ENCODE measurements around the gene OGN. TPM values are rescaled to one million over a fixed set of nuclear protein-coding genes. Genes with fewer than 3 reads are reported as not detected.

OGN gene
- total RNA-seq, 4 donors from 2014 or later = 7.2 to 18.7 (median 7.7) TPM

DNA sequence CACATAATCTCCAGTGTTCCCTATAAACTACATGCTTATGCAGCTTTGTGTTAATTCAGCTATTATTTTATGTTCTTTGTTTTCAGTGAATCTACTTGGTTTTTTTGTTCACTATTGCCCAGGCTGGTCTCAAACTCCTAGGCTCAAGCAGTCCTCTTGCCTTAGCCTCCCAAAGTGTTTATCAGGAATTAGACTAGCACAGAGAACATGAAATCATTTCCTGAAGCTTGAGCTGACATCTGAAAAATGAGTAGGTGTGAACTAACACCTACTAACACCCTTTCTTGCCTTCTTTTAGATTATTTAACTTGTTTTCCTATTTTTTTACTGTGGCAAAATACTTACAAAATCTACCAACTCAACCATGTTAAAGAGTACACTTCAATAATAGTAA is 53.6 kb downstream of the OGN start:
- Histone ChIP-seq H3K27me3 (no peaks in the 10 kb centered on the region), H3K9me3 (peaks cover 5 to 13% of the 10 kb centered on the region in 2 donors), H3K4me3 (no peak overlapping the region), H3K4me1 (peaks cover 0 to 22% (median 15%) of the 10 kb centered on the region in 4 donors), H3K36me3 (no peaks in the 10 kb centered on the region), H3K27ac (peak overlapping the region; percentile 61 to 78 (median 64))
- DNase-seq = no peak
- in situ Hi-C loops (cut with MboI; ENCODE audit: low pct_ligation_motif_present in 1 of 4, low pct_unique_long_range_greater_than_20kb in 1 of 4, low sequenced_read_pairs in 3 of 4) (no loop called here), intact Hi-C loops (cut with DNase I; ENCODE audit: low total_unique reads) (no loop called here)
- TF ChIP-seq POLR2AphosphoS5 (IDR thresholded peaks at IDR 0.05) (no peak), POLR2A (IDR thresholded peaks at IDR 0.05) (no peak)

DNA sequence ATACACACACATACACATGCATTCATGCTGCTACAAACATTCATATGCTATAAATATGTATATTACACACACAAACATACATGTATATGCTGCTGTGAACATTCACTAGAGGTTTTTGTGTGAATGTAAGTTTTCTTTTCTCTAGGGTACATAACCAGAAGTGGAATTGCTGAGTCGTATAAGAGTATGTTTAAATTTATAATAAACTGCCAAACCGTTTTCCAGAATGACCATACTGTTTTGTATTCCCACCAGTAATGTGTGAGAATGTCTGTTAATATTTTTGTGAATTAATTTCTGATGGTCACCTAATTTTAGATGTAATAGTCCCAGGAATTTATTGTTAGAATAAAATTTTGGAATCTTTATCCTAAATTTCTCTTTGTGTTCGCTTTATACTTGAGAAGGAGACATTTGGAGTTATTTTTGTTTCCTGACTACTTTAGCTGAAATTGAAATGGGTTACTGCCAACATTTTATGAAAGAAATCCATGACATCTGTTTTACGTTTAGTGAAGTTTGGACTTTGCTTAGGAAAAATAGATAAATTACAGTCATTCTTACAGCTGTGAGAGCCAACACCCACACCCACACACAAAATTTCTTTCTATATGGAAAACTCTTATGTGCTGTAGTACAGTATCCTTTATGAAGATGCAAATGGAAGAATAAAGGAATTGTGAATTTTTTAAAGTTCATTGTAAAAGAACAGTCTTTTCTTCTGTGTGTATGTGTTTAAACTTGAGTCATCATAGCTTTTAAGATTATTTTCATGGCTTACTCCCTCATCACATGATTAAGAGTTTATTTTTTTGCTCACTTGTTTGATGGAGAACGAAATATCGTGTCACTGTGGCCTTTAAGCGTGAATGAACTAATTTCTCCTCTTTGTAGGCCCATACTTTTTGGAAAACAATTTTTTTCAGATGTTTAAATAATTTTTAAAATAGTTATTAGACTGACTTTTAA is 54.3 kb downstream of the OGN start:
- in situ Hi-C loops (cut with MboI; ENCODE audit: low pct_ligation_motif_present in 1 of 4, low pct_unique_long_range_greater_than_20kb in 1 of 4, low sequenced_read_pairs in 3 of 4) (loop anchor here in 3 of 4 donors (10.0 to 25.0 kb wide), 5 partner anchors 85 to 437 kb away; no protein-coding TSS in a partner anchor), intact Hi-C loops (cut with DNase I; ENCODE audit: low total_unique reads) (loop anchor here (10.0 kb wide), 1 partner anchor 85 kb away; no protein-coding TSS in a partner anchor)
- WGBS, 2 donors (ENCODE audit: low coverage in 1 of 2) = 40 to 52% methylated on average over 7 of the region's 7 CpGs
- peaks cover 5 to 6% of the 10 kb centered on the region in 2 donors for H3K9me3 ChIP-seq
- DNase-seq = no peak
- no peaks in the 10 kb centered on the region for H3K36me3 ChIP-seq
- H3K4me1 ChIP-seq = peaks cover 0 to 22% (median 15%) of the 10 kb centered on the region in 4 donors
- H3K27ac ChIP-seq = peak overlapping the region; percentile 61 to 78 (median 64)
- TF ChIP-seq EP300 (IDR thresholded peaks at IDR 0.05; ENCODE audit: low read depth) (no peak), POLR2AphosphoS5 (IDR thresholded peaks at IDR 0.05) (no peak), POLR2A (IDR thresholded peaks at IDR 0.05) (no peak), CTCF (IDR thresholded peaks at IDR 0.05) (no peak)
- H3K27me3 ChIP-seq = no peaks in the 10 kb centered on the region
- H3K4me3 ChIP-seq = no peak overlapping the region

DNA sequence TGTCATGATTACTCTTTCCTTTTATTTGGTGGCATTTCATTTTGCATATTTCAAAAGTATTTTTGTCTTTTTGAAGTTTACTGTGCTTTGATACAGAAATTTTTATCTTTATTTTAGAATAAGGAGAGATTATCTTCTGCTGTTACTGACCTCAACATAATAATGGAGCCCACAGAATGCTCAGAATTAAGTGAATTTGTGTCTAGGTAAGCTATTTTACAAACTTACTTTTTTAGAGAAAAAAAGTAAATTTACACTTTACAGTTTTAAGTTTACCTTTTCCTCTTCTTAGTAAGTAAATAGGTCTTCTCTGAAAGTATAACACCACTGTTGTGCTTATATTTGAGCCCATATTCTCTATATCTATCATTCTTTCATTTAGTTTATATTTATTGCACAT is 58.8 kb downstream of the OGN start:
- TF ChIP-seq POLR2AphosphoS5 (IDR thresholded peaks at IDR 0.05) (no peak), EP300 (IDR thresholded peaks at IDR 0.05; ENCODE audit: low read depth) (no peak), CTCF (IDR thresholded peaks at IDR 0.05) (no peak), POLR2A (IDR thresholded peaks at IDR 0.05) (no peak)
- H3K9me3 ChIP-seq = no peaks in the 10 kb centered on the region
- DNase-seq = no peak
- H3K4me3 ChIP-seq = no peak overlapping the region
- no peaks in the 10 kb centered on the region for H3K36me3 ChIP-seq
- in situ Hi-C loops (cut with MboI; ENCODE audit: low pct_ligation_motif_present in 1 of 4, low pct_unique_long_range_greater_than_20kb in 1 of 4, low sequenced_read_pairs in 3 of 4) = loop anchor here in 3 of 4 donors (10.0 to 25.0 kb wide), 5 partner anchors 89 to 442 kb away; no protein-coding TSS in a partner anchor
- H3K27ac ChIP-seq = no peak overlapping the region
- H3K27me3 ChIP-seq = no peaks in the 10 kb centered on the region
- peaks cover 0 to 28% (median 11%) of the 10 kb centered on the region in 4 donors for H3K4me1 ChIP-seq
- intact Hi-C loops (cut with DNase I; ENCODE audit: low total_unique reads) = loop anchor here (10.0 kb wide), 1 partner anchor 89 kb away; no protein-coding TSS in a partner anchor

DNA sequence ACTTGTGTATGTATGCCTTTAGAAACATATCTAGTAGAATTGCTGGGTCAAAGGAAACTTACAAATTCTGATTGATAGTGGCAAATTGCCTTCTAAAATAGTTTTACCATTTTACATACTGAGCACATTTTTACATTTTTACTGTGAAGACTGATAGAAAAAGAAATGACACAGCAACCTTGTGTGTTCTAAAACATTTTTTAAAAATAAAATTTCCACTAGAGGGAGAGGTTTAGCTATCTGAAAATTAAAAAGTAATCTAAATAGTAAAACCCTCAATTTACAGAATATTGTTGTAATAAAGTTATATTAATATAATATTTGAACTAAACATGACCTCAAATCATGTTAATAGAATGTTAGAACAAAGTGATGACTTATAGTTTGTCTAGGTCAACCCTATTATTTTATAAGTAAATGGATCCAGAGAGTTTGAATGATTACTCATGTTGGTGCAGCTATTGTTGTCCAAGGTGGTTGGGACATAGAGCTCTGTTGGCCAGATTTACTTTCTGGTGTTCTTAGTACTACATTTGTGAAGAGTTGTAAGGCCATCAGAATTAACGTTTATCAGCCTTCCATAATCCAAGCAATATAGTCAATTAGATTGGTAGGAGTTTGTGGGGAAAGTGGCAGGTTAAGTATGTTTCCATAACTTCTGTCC is 61.4 kb downstream of the OGN start:
- Histone ChIP-seq H3K27me3 (no peaks in the 10 kb centered on the region), H3K9me3 (no peaks in the 10 kb centered on the region), H3K36me3 (no peaks in the 10 kb centered on the region), H3K4me3 (no peak overlapping the region), H3K27ac (no peak overlapping the region), H3K4me1 (peaks cover 0 to 12% (median 0%) of the 10 kb centered on the region in 4 donors)
- in situ Hi-C loops (cut with MboI; ENCODE audit: low pct_ligation_motif_present in 1 of 4, low pct_unique_long_range_greater_than_20kb in 1 of 4, low sequenced_read_pairs in 3 of 4) = loop anchor here in 3 of 4 donors (10.0 to 25.0 kb wide), 5 partner anchors 92 to 444 kb away; no protein-coding TSS in a partner anchor
- intact Hi-C loops (cut with DNase I; ENCODE audit: low total_unique reads) = loop anchor here (10.0 kb wide), 1 partner anchor 92 kb away; no protein-coding TSS in a partner anchor
- WGBS, 2 donors (ENCODE audit: low coverage in 1 of 2) = 57 to 71% methylated on average over 1 of the region's 1 CpG
- DNase-seq = no peak
- no peak for TF ChIP-seq POLR2AphosphoS5 (IDR thresholded peaks at IDR 0.05)
- TF ChIP-seq EP300 (IDR thresholded peaks at IDR 0.05; ENCODE audit: low read depth) = no peak
- TF ChIP-seq POLR2A (IDR thresholded peaks at IDR 0.05) = no peak
- TF ChIP-seq CTCF (IDR thresholded peaks at IDR 0.05) = peak; percentile 23 to 41 (median 32)

All from transverse colon (tissue), 4 donors.